ENCODE data around the gene B3GAT3.
"Not testable (repeated sequence)": the region's sequence is repeated elsewhere in the genome, so short reads cannot be mapped to it uniquely, and the experiment has no call there.

Gene B3GAT3

DNA sequence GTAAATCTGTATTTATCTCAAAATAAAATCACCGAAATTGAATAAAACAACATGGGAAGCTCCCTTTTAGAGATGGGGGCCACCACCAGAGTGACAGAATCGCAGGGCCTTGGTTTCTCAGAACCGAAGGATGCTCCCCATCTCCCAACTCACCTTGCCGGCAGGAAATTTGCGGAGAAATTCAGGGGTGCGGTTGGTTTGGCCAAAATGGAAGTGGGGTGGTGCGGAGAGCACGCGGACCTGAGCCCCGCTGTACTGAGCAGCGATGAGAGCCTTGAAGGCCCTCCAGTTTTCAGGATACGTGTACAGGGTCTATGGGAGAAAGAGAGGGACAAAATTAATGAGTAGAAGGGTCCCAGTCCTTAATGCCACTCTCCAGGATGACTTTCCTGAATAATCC lies 49.4 kb downstream of the B3GAT3 start:
- peaks cover 48% of the 10 kb centered on the region for H3K4me1 ChIP-seq (ENCODE audit: control insufficient read depth, low read length)
- H3K4me3 ChIP-seq (ENCODE audit: low read length) = peak overlapping the region; percentile 93
- no peaks in the 10 kb centered on the region for H3K27me3 ChIP-seq (ENCODE audit: control insufficient read depth, low read length)
- no peaks in the 10 kb centered on the region for H3K9me3 ChIP-seq (ENCODE audit: control insufficient read depth, insufficient read depth, low read length)
- H3K9me2 ChIP-seq (replicated peaks; ENCODE audit: control insufficient read depth, low read length) = no peaks in the 10 kb centered on the region
- peaks cover 78% of the 10 kb centered on the region for H3K79me2 ChIP-seq (ENCODE audit: control insufficient read depth, low read length)
- H3K36me3 ChIP-seq (ENCODE audit: control insufficient read depth, low read length) = peaks cover 92% of the 10 kb centered on the region
- no peak for TF ChIP-seq EZH2phosphoT487 (IDR thresholded peaks at IDR 0.05; ENCODE audit: borderline replicate concordance, low read length)
- H3K27ac ChIP-seq (ENCODE audit: low read depth, low read length) = peak overlapping the region; percentile 68
- H4K20me1 ChIP-seq (ENCODE audit: control insufficient read depth, insufficient read depth, low read depth, low read length) = peaks cover 4% of the 10 kb centered on the region; the same call in 1 of the 2 replicates
- H3F3A ChIP-seq (ENCODE audit: control insufficient read depth, insufficient read depth) = peaks cover 8% of the 10 kb centered on the region
- H3K4me2 ChIP-seq (ENCODE audit: low read length) = peak overlapping the region; percentile 74

DNA sequence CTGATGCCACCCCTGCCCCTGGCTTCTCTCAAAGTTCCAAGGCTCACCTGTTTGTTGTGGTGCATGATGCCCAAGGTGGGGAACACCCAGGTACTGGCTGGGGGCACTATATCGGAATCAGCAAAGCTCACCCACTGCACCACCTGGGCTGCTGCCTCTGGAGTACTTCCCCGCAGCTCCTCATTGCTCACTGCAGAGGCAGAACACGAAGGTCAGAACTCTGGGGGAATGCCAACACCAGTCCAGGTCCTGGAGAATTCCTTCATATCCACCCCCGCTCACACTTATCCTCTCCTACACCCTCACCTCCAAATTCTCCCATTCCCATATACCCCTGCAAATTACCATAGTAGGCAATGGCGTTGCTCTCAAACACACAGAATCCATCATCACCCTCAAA lies 50.3 kb downstream of the B3GAT3 start:
- H3K79me2 ChIP-seq (ENCODE audit: control insufficient read depth, low read length) = peaks cover 87% of the 10 kb centered on the region
- H3K4me3 ChIP-seq (ENCODE audit: low read length) = peak overlapping the region; percentile 93
- not testable (repeated sequence) for H3K27ac ChIP-seq (ENCODE audit: low read depth, low read length); H3K9me3 ChIP-seq (ENCODE audit: control insufficient read depth, insufficient read depth, low read length); H3F3A ChIP-seq (ENCODE audit: control insufficient read depth, insufficient read depth); H3K27me3 ChIP-seq (ENCODE audit: control insufficient read depth, low read length); H4K20me1 ChIP-seq (ENCODE audit: control insufficient read depth, insufficient read depth, low read depth, low read length); H3K9me2 ChIP-seq (replicated peaks; ENCODE audit: control insufficient read depth, low read length)
- H3K36me3 ChIP-seq (ENCODE audit: control insufficient read depth, low read length) = peaks cover 92% of the 10 kb centered on the region
- H3K4me1 ChIP-seq (ENCODE audit: control insufficient read depth, low read length) = peaks cover 48% of the 10 kb centered on the region
- peak overlapping the region; percentile 74 for H3K4me2 ChIP-seq (ENCODE audit: low read length)

DNA sequence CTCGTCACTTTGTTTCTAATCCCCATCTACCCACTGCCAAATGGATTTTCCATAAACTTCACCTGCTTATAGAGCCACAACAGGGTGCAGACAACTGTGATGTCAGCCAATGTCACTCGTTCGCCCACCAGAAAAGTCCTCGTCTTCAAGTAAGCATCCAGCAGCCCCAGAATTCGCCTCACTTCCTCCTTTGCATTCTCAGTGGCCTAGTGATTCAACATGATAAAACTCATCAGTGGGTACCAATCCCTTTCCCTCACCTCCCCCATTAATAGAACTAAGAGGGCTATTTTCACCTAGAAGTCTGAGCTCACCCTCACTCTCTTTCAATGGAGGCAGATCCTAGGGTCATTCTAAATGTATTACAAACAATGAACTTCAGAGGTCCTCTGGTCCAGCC lies 50.9 kb downstream of the B3GAT3 start:
- not testable (repeated sequence) for H3K9me3 ChIP-seq (ENCODE audit: control insufficient read depth, insufficient read depth, low read length); H4K20me1 ChIP-seq (ENCODE audit: control insufficient read depth, insufficient read depth, low read depth, low read length); H3K27ac ChIP-seq (ENCODE audit: low read depth, low read length); H3K9me2 ChIP-seq (replicated peaks; ENCODE audit: control insufficient read depth, low read length); H3K27me3 ChIP-seq (ENCODE audit: control insufficient read depth, low read length)
- Histone ChIP-seq H3F3A (ENCODE audit: control insufficient read depth, insufficient read depth) (peaks cover 10% of the 10 kb centered on the region), H3K4me1 (ENCODE audit: control insufficient read depth, low read length) (peaks cover 46% of the 10 kb centered on the region), H3K4me2 (ENCODE audit: low read length) (peak overlapping the region; percentile 74), H3K4me3 (ENCODE audit: low read length) (peak overlapping the region; percentile 93; the same call in 1 of the 2 replicates), H3K36me3 (ENCODE audit: control insufficient read depth, low read length) (peaks cover 92% of the 10 kb centered on the region), H3K79me2 (ENCODE audit: control insufficient read depth, low read length) (peaks cover 89% of the 10 kb centered on the region)

DNA sequence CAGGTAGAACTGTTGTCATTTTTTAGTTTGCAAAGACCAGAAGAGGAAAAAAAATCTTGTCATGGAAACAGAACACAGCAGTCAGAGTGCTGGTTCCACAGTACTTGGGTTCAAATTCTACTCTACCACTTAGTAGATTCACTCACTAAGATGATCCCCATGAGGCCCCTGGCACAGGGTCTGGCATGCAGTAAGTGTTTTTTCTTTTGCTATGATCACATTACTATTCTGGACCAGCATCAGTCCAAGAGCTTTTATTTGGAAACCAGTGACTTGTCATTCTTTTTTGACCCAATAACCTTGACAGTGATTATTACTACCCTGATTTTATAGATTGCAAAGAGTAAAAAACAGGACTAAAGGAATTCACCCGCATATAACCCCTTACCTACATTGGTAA lies 52.2 kb downstream of the B3GAT3 start:
- Histone ChIP-seq H3K9me2 (replicated peaks; ENCODE audit: control insufficient read depth, low read length) (no peaks in the 10 kb centered on the region), H3K4me2 (ENCODE audit: low read length) (no peak overlapping the region), H4K20me1 (ENCODE audit: control insufficient read depth, insufficient read depth, low read depth, low read length) (peaks cover 4% of the 10 kb centered on the region; the same call in 1 of the 2 replicates), H3K27me3 (ENCODE audit: control insufficient read depth, low read length) (no peaks in the 10 kb centered on the region), H3K27ac (ENCODE audit: low read depth, low read length) (no peak overlapping the region), H3K4me1 (ENCODE audit: control insufficient read depth, low read length) (peaks cover 34% of the 10 kb centered on the region), H3K9me3 (ENCODE audit: control insufficient read depth, insufficient read depth, low read length) (no peaks in the 10 kb centered on the region), H3K79me2 (ENCODE audit: control insufficient read depth, low read length) (peaks cover 81% of the 10 kb centered on the region), H3K36me3 (ENCODE audit: control insufficient read depth, low read length) (peaks cover 91% of the 10 kb centered on the region), H3F3A (ENCODE audit: control insufficient read depth, insufficient read depth) (peaks cover 9% of the 10 kb centered on the region), H3K4me3 (ENCODE audit: low read length) (no peak overlapping the region)
- TF ChIP-seq EZH2phosphoT487 (IDR thresholded peaks at IDR 0.05; ENCODE audit: borderline replicate concordance, low read length) = no peak
- TF ChIP-seq, protein P1, sequence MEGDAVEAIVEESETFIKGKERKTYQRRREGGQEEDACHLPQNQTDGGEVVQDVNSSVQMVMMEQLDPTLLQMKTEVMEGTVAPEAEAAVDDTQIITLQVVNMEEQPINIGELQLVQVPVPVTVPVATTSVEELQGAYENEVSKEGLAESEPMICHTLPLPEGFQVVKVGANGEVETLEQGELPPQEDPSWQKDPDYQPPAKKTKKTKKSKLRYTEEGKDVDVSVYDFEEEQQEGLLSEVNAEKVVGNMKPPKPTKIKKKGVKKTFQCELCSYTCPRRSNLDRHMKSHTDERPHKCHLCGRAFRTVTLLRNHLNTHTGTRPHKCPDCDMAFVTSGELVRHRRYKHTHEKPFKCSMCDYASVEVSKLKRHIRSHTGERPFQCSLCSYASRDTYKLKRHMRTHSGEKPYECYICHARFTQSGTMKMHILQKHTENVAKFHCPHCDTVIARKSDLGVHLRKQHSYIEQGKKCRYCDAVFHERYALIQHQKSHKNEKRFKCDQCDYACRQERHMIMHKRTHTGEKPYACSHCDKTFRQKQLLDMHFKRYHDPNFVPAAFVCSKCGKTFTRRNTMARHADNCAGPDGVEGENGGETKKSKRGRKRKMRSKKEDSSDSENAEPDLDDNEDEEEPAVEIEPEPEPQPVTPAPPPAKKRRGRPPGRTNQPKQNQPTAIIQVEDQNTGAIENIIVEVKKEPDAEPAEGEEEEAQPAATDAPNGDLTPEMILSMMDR (IDR thresholded peaks at IDR 0.05; ENCODE audit: low read depth, low read length, poor library complexity, severe bottlenecking) = no peak

DNA sequence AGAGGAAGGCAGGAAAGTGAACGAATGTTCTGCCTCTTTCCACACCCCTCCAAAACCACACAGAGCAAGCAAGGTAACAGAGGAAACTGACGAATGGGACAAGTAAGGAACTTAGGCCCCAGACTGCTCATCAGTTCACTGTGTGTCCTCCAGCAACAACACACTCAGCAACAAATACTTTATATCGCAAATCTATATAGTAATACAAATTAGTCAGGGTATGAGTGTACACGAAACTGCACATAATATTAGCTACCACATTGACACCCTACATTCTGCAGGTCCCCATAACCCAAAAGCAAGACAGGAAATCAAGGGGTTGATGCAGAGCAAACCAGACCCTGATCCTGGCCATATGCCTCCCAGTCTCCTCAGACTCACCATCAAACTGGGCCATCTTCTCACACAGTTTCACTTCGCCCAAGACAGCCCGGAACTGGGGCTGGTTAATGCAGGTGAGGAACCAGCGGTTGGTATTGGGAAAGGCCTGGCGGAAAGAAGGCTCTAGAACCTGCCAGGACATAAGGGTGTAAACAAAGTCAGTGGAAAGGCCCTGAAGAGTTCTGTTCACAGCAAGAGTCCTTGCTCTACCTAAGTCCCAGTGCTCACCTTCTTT lies 54.7 kb downstream of the B3GAT3 start:
- H3K27ac ChIP-seq (ENCODE audit: low read depth, low read length) = no peak overlapping the region
- no peaks in the 10 kb centered on the region for H3K9me3 ChIP-seq (ENCODE audit: control insufficient read depth, insufficient read depth, low read length)
- peaks cover 27% of the 10 kb centered on the region for H3K4me1 ChIP-seq (ENCODE audit: control insufficient read depth, low read length)
- H3K79me2 ChIP-seq (ENCODE audit: control insufficient read depth, low read length) = peaks cover 71% of the 10 kb centered on the region
- peaks cover 2% of the 10 kb centered on the region; the same call in 1 of the 2 replicates for H4K20me1 ChIP-seq (ENCODE audit: control insufficient read depth, insufficient read depth, low read depth, low read length)
- no peak overlapping the region for H3K4me2 ChIP-seq (ENCODE audit: low read length)
- H3F3A ChIP-seq (ENCODE audit: control insufficient read depth, insufficient read depth) = peaks cover 17% of the 10 kb centered on the region
- no peak overlapping the region for H3K4me3 ChIP-seq (ENCODE audit: low read length)
- peaks cover 91% of the 10 kb centered on the region for H3K36me3 ChIP-seq (ENCODE audit: control insufficient read depth, low read length)
- H3K9me2 ChIP-seq (replicated peaks; ENCODE audit: control insufficient read depth, low read length) = no peaks in the 10 kb centered on the region
- TF ChIP-seq EZH2phosphoT487 (IDR thresholded peaks at IDR 0.05; ENCODE audit: borderline replicate concordance, low read length) = no peak
- TF ChIP-seq, protein P1 (IDR thresholded peaks at IDR 0.05; ENCODE audit: low read depth, low read length, poor library complexity, severe bottlenecking) = no peak
- H3K27me3 ChIP-seq (ENCODE audit: control insufficient read depth, low read length) = no peaks in the 10 kb centered on the region
